Activated CD8-positive, alpha-beta memory T cell treated with anti-CD3 and anti-CD28 coated beads for 4 hours (primary cell): Measurements from ENCODE around the gene A2M.

Experiments
- DNase-seq, 2 donors: peaks; one replicate each; pipeline ENCODE4 v3.0.0-alpha.2; 2020; ENCODE audit warnings: low read depth in 2 of 2

Gene A2M

DNA sequence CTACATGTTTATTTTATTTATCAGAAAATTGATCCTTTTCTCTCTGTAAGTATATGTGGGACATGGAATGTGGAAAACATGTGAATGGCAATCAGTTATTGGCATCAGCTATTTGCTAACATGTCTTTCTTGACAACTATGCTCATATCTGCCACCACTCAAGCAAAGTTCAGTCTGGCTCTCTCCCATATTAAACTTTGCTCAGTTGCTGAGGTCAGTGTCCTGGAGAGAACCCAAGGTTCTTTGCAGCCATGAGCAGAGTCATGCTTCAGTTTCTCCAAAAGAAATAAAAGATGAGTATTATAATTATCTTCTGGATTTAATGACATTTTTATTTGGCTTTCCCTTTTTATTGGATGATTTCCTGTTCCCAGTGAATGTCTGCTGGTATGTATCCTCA, 42.6 kb downstream of the A2M start:
- no peak for DNase-seq

- DNase-seq = no peak
Measured at GRCh38 chr12:9072481-9073038, 43.2 kb downstream of the A2M start.

GRCh38 chr12:9071969-9072368, 43.8 kb downstream of the A2M start:
- no peak for DNase-seq

GRCh38 chr12:9071518-9071917, 44.2 kb downstream of the A2M start:
- no peak for DNase-seq

DNA sequence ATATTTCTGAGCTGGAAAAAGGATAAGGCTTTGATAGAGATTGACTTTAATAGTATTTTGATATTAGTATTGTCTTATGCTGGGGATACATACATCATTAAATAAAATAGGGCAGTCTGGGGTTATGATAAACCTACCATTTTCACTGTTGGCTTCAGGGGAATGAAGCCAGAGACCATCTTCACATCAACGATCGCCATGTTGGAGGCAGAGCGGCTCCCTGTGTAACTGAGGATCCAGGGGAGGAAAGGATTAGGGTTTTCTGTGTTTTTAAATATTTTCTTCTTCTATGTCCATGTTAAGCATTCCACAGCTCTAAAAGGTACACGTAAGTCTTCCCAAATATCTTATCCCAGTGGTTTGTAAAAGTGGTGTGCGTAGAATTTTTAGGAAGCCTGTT, 45.4 kb downstream of the A2M start:
- no peak for DNase-seq

DNA sequence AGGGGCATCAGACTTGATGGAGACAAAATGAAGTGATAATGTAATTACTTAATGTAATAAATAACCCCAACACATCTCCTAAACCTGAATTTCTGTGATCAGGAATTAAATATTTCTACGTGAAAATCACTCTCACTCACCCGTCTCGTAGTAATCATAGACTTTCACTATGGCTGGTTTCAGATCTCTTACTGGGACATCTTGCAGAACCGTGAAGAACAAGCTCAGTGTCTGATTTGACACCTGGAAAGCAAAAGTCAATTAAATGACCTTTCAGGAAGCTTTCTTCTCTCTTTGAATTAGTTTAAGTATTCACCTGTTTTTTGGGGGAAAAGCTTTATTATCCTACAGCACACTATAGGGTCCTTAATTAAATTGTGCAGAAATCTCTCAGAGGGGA, 47.1 kb downstream of the A2M start:
- DNase-seq = no peak

- no peak for DNase-seq
Measured at GRCh38 chr12:9068086-9068485, 47.6 kb downstream of the A2M start.

DNA sequence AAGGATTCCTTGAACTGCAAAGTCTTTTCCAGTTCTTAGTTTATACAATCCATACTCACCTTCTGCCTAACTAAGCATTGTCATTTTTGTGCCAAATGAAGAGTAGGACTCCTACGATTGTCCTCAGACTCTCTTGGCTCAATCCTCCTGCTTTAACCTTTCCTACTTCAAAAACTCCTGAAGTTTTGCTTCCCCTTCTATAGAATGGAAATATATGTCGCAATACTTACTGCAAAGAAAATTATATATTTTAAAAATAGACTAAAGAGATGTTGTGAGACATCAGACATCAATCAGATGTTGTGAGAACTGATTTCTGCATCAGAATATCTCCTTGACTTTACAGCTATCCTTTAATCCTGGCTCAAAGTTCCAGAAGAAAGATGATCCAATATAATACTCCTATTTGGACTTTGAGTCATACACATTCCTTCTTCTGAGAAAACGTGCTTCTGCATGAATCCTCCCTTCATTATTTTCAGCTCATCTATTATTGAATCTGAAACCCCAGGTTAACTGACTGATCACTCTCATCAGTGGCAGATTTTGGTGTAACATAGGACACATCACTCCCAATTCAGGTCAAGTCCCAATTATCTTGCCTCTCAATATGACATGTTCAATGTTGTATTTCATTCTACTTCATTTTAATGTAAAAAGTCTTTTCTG, 48.8 kb downstream of the A2M start:
- DNase-seq = no peak

DNA sequence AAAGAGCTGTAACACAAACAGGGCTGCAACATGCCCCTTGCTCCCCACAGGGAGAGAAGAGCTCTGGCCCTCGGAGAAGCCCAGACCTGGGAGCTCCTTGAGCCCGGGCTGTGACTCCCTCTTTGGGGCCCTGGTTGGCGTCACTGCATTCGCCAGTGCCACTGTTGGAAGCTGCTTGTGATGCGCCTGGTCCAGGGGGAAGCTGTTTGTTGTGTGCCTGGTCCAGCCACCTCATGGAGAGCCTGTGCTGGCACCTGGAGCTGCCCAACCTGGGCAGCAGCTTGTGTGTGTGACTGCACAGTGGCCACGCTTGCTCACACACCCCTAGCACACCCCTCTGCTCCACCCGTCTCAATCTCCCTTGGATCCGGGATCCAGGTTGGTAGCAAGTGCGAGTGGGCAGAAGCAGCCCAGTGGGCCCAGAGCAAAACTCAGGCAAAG, 49.5 kb downstream of the A2M start:
- no peak for DNase-seq

DNA sequence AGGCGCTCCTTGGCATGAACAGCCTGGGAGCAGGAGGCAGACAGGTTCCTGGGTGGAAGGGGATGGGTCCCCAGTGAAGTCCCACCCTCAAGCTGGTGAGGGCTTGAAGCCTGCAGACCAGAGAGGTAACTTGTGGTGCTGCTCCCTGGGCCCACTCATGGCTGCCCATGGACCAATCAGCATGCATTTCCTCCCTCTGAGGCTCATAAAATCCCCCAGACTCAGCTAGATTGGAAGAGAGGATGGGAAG, 50.2 kb downstream of the A2M start:
- DNase-seq = no peak

- DNase-seq = no peak
Measured at GRCh38 chr12:9064815-9065606, 50.7 kb downstream of the A2M start.

GRCh38 chr12:9064201-9064814, 51.4 kb downstream of the A2M start:
- peak in 1 of 2 donors; percentile 9 for DNase-seq

- DNase-seq = no peak
Measured at GRCh38 chr12:9052610-9053009, 63.1 kb downstream of the A2M start.

- no peak for DNase-seq
Measured at GRCh38 chr12:9051158-9051550, 64.6 kb downstream of the A2M start.

GRCh38 chr12:9050521-9051157, 65.1 kb downstream of the A2M start:
- DNase-seq = no peak

- DNase-seq = no peak
Measured at GRCh38 chr12:9049520-9050133, 66.1 kb downstream of the A2M start.

- DNase-seq = no peak
Measured at GRCh38 chr12:9048930-9049329, 66.8 kb downstream of the A2M start.

DNA sequence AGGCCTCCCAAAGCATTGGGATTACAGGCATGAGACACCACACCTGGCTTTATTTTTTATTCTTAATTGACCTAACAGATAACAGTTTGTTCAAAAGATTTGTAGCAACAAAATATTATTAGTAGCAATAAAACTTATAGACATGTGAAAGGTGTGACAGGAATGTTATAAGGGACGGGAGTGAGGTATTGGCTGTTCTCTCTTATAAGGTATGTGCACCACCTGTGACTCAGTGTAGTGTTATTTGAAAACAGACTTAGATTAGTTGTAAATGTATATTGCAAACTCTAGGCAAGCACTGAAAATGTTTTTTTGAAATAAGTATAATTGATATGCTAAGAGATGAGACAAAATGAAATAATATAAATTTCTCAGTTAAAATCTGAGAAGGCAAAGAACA, 68.6 kb downstream of the A2M start:
- no peak for DNase-seq

- DNase-seq = no peak
Measured at GRCh38 chr12:9043766-9044165, 72.0 kb downstream of the A2M start.

DNA sequence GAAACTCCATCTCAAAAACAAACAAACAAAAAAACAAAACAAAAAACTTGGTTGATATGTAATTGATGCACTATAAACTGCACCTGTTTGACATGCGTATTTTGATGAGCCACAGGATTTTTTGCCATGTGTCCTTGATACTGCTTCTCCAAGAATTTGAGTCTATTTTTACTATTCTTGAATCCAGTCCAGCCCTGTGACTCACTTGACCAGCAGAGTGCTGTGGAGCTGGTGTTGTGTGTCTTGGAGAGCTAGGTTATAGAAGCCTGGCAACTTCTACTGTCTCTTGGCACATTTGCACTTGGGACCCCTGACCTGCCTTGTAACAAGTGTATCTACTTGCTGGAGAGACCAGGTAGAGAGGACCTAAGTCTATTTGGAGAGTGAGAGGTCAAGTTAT, 74.4 kb downstream of the A2M start:
- no peak for DNase-seq

- no peak for DNase-seq
Measured at GRCh38 chr12:9040484-9041186, 75.1 kb downstream of the A2M start.
